H4 (cell line): ENCODE data around the gene LONRF2. TPM values are rescaled to one million over a fixed set of nuclear protein-coding genes. Genes with fewer than 3 reads are reported as not detected.

Experiments used
- DNase-seq: peaks from one replicate; pipeline ENCODE4 v3.0.0-alpha.2; 2015; ENCODE audit warnings: low spot score
- total RNA-seq: library from RNA; depleted of rRNA; stranded (reverse); fragments of >200 nt; shearing (Covaris generic); gene quantifications from 2 replicates; pipeline ENCODE4 v1.2.3, GENCODE V29; 2014

The LONRF2 gene
- total RNA-seq, 1 experiment from 2014 or later = 1.2 TPM

DNA sequence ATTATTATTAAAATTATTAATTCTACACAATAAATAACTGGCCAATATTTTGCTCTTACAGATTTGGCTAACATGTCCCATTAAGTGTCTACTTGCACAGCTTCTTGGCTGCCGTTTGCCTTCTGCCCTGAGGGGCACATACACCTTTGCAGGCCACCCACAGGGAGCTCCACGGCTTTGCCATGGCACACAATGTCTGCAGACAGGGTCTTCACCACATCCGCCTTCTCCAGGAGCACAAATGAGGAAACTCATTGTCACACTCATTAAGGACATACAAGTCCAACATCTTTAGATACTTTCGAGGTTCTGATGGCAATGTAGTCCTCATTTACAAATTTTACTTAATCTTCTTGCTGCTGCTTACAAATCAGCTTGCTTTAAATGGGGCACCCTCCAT lies 45.6 kb downstream of the LONRF2 start:
- DNase-seq = no peak

DNA sequence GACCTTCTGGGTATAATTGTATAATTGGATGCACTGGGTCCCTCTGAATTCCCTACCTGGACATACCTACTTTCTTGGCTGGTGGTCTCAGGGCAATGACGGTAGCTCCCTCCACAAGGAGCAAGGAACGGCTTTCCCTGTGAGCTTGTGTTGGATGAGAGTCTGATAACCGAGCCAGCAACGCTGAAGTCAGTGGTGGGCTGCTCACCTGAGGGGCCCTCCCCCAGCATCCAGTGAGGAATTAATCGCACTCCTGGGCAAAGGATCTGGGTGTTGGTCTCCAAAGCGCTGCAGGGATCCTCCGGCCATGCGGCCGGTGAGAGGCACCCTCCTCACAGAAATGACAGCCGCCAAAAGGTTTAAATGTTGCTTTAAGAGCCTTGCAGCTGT lies 47.1 kb downstream of the LONRF2 start:
- no peak for DNase-seq

DNA sequence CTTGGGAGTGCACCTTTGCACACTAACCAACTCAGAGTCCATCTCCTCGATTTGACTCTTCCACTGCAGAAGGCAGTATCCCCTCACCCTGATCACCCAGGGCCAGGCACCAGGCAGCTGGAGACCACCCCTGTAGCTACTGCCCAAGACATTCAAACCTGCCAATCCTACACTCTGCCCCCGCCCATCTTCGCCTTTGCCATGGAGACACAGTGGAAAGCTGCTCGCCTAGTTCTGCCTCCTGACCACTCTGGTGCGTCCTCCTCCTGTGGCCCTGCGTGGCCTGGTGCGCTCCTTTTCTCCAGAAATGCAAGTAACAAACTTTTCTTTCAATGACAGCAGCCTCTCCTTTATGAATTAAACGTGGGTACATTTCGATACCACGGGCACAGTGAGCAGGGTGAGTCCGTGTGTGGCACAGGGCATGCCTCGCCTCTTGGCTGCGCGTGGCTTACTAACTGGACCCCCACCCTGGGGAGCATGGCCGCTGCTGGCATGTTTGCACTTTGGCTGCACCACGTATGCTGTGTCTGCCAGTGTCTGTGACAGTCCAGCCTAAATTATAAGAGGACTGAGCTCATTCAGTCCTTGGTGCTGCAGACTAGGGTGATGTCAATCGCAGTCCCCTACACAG lies 47.6 kb downstream of the LONRF2 start:
- no peak for DNase-seq

DNA sequence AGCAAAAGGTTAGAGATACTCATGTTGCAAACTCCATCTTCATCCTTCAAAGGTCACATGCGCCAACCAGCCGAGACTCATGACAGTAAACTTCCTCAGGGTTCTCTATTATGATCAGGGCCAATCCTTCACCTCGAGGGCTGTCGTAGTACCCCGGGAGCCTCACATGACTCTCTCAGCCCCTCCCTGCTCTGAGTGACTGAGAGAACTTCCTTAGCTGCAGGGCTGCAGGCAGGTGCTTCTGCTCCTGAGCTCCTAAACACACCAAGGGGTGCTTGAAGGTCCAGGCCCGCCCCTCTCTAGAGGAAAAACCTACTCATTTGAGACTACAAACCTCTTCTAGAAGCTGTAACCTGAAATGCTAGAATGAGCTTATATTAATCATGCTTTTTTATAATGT lies 48.2 kb downstream of the LONRF2 start:
- DNase-seq = no peak

DNA sequence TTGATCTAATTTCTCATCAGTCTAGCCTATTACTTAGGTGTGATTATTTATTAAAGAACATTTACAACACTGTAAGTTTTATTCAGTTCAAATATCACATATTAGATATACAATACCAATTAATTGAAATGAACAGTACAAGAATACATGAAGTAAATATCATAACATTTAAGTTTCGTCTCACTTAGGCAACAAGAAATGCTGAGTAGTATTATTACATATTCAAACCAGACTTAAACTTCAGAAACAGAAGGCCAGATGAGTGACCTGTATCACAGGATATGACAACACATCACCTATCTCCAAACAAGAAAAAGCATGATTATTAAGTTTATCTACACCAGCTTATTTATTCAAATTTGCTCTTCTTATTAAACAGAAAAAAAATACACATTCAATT lies 48.9 kb downstream of the LONRF2 start:
- DNase-seq = no peak

DNA sequence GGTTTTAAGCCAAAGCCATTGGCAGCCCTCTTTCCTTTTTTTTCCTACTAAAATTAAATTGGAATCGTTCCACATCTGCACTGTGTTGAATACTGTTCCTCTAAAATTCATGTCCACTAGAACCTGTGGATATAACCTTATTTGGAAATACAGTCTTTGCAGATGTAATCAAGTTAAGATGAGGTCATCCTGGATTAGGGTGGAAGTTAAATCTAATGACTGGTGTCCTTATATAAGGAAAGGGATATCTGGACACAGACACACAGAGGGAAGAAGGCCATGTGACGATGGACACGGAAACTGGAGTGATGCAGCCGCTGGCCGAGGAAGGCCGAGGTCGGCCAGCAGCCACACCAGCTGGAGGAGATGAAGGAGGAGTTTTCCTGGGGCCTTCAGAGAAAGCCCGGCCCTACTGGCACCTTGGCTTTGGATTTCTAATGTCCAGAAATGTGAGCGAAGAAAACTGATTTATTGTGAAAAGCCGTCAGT lies 49.4 kb downstream of the LONRF2 start:
- peak; percentile 35 for DNase-seq

DNA sequence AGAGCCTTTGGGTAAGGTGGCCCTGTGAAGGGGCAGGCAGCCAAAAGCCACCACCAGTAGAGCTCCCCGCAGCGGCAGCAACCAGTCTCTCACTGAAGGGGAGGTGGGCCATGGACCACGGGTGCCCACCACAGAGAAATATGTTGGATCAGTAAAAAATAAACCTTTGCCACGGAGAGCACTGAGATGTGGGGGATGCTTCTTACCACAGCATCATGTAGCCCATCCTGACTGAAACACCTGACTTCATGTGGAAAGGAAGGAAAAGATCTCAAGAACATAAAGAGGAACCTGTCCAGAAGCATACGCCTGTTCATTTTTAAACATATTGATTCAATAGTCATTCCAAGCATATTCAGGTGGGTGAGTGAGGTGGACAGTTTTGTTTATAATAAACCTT lies 51.1 kb downstream of the LONRF2 start:
- DNase-seq = no peak

DNA sequence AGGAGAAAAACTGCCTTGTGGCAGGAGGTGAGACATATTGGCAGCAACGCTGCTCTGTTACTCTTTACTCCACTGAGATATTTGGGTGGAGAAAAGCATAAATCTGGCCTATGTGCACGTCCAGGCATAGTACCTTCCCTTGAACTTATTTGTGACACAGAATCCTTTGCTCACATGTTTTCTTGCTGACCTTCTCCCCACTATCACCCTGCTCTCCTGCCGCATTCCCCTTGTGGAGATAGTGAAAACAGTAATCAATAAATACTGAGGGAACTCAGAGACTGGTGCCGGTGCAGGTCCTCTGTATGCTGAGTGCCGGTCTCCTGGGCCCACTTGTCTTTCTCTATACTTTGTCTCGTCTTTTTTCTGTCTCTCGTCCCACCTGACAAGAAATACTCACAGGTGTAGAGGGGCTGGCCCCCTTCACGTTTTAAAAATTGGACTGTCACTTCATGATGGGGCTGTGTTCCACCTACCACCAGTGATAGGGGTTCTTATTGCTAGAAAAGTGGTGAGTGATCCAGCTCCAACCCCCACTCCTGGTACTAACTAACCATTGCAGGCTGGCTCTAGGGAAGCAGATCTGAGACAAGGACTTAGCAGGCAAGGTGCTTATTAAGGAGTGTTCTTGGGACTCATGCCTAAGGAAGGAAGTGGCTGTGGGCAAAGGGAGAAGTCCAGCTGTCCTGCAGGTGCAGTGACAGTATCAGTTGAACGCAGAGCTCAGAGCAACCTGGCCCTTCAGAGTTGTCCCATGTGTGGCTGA lies 51.7 kb downstream of the LONRF2 start:
- DNase-seq = no peak

DNA sequence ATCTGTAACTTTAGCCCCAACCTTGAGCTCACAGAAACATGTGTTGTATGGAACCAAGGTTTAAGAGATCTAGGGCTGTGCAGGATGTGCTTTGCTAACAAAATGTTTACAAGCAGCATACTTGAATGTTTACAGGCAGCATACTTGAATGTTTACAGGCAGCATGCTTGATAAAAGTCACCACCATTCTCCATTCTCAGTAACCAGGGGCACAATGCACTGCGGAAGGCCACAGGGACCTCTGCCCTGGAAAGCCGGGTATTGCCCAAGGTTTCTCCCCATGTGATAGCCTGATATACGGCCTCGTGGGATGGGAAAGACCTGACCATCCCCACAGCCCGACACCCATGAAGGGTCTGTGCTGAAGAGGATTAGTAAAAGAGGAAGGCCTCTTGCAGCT lies 52.4 kb downstream of the LONRF2 start:
- no peak for DNase-seq

DNA sequence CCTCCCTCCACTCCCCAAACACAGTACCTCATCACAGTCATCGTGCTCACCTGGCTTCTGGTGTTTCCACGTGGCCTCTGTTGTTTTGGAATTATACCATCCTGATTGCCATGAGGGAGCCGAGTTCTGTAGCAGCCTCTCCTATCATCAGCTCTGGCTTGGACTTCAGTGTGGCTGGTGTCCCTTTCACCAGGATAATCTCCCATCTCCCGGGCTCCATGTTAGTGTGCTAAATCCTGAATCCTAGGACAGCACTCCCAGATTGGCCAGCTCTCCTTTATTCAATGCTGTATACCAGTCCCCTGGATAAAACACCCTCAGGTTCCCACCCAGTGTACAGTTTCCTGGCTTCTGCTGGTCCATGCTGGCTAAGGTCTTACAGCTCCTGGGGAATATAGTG lies 53.3 kb downstream of the LONRF2 start:
- DNase-seq = no peak

DNA sequence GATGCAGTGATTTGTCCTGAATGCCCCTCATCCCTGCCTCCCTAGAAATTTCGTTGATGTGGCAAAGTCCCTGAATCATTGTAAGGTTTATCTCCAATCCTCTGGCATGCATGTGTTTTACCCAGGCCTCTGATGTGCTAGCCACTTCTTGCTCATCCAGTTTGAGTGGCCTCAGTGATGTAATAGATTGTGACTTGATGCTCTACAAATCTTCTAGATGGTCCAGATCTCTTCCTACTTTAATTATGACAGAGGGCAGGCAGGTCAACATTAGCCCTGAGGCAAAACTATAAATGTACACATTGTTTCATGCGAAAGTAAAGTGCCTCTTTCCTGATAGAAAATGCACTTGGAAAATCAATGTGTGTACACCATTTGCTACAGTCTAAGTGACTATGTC lies 54.5 kb downstream of the LONRF2 start:
- no peak for DNase-seq

DNA sequence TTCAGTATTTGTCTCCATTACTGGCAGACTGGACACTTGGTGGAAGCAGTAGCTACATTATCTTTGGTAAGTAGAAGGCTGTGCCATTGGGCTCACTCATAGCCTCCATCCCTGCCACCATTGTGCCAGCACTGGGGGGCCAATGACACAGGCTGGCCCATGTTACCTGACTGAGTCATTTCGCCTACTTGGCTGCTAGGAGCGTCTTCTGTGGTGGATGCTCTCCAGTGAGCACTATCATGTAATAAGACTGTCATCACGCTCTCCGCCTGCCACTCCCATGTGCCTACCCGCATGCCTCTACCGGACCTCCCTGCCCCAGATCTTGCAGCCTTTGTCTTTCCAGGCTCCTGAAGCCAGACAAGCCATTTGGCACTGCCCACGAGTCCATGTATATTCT lies 56.2 kb downstream of the LONRF2 start:
- DNase-seq = no peak

DNA sequence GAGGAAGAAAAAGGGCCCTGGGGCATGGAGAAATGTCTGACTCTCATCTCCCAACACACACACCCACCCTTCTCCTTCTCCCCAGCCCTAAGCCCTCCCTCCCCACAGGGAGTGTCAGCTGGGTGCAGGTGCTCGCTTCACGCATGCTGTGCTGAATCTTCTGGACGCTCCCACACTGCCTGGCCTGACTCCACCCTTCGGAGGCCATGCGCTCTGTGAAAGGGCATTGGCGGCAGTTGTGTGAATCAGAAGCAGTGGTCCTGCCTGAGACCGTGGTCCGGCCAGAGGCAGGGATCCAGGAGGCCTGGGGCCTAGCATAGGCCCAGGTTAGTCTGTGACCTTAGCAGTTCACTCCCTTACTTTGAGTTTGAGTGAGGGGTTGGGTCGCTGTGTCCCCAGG lies 57.1 kb downstream of the LONRF2 start:
- no peak for DNase-seq

DNA sequence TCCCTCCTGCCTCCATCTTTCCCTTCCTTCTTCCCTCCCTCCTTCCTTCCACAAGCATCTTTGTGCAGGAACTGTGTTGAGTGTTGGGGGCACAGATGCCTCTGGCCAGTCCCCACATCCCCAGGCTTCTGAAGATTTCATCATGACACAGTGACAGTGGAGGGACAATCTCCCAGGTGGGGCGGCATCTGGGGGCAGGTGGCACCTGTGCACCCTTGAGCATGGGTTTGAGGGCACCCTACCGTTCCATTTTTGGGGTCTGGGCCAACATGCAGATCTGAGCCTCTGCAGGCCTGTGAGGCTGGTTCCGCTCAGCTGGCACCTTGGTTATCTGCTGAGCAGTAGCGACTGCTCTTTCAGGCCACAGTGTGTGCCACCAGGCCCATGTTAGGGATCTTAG lies 57.6 kb downstream of the LONRF2 start:
- DNase-seq = no peak

DNA sequence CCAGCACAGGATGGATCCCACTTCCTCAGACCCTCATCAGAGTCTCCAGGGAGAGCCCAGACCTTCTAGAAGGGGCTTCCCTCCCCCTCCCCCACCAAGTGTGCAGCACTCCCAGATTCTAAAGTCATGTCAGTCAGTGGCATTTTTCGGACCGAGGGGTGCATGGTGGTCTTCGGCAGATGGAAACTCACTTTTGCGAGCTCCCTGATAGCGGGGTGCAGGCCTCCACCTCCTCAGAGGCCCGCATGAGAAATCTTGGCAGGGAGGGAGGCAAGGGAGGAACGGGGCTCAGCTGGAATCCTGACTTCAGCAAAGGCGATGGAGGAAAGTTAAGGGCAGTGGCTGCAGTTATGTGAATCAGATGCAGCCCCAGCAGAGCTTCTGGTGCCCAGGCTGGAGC lies 58.2 kb downstream of the LONRF2 start:
- DNase-seq = no peak

DNA sequence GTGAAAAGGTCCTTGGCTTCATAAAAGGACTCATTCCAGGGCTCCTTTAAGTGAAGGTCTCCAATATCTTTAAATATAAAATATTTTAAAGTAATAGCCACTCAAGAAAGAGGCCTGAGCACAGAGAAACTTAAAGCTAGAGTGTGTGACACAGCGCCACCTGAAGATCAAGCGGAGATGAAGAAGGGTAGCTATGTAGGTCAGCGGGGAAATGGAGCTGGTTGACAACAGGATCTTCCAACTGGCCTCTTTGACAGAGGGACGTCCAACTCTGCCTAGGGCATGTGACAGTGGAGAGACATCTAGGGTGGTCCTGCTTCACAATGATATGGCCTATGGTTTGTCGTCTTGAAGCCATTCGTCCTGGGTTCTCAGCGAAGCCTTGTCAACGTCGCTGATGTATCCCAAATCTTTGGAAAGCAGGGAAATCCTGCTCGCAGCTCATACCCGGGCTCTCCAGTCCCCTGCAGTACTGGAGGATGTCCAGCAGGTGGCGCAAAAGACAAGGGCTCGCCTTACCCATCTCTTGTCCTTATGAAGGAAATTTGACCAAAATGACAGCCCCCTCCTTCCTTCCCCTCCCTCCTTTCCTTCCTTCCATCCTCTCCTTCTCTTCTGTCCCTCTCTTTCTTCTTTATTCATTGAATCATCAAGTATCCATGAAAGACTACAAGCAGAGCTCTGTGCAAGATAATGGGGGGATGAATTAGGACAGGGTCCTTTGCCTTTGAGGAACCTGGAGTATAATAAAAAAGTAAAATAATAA lies 59.6 kb downstream of the LONRF2 start:
- DNase-seq = peak; percentile 44

DNA sequence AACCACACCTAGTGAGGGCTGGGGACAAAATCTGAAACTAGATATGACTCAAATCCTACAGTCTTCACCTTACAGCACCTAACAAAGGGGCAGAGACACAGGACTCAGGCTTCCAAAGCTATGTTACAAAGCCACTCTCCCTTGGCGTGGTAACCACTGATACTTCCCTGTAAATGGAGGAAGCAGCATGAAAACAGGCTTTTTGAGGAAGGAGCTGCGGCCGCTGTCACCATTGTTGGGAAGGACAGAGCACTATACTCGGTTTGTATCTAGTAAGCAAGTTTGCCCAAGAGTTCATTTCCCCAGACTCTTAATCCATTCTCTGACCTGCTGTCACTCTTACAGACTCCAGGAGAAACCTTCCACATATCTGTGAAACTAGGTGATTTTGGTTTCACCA lies 60.3 kb downstream of the LONRF2 start:
- no peak for DNase-seq

DNA sequence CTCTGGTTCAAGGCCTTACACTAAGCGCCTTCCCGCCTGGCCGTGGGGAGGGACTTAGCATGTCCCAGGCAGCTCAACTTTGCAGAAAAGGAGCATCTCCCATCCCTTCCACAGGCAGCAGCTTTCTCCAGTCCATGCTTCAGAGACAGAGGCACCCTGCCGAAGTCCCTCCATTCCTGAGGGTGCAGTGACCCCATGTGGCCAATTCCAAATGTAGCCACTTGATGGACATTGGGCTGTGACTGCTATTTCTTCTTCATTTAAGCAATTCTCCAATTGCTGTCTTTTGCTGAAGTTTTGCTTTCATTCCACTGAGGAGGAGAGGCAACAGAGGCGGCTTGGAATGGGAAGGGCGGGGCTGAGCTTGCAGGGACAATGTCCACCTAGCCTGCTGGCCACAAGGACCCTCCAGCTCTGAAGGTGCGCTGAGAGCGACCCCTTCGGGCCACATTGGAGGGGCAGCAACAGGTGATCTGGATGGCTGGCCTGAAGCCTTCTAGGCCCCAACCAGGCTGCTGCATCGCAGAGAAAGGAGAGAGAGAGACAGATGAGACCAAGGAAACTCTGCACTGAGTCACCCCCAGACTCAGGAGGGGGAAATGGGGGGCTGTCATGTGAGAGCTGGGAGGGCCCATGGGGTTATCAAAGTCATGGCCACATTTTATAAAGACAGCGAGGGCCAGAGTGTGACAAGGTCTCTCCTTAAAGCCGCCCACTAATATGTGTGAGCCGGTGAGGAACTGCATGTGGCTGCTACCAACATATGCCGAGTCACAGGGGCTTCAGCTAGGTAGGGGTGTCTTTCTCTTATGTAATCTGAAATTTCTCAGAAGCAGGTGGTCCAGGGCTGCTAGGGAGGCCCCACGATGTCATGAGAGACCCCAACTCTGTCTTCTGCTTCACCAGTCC lies 61.3 kb downstream of the LONRF2 start:
- DNase-seq = peak; percentile 72

DNA sequence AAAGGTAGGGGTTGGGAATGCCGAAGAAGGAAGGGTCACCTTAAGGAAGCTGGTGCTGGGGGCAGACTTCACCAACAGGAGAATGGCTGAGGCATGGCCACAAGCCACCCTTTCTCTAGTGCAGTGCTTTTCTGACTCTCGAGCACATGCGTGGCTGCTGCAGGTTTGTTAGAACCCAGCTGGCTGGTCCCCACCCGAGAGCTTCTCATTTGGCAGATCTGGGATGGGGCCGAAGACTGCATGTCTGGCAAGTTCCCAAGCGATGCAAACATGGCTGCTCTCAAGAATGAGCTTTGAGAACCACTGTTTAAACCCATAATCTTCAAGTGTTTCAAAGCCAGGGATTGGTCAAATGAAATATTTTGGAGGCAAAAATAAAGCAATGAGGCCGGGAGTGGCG lies 63.2 kb downstream of the LONRF2 start:
- no peak for DNase-seq

DNA sequence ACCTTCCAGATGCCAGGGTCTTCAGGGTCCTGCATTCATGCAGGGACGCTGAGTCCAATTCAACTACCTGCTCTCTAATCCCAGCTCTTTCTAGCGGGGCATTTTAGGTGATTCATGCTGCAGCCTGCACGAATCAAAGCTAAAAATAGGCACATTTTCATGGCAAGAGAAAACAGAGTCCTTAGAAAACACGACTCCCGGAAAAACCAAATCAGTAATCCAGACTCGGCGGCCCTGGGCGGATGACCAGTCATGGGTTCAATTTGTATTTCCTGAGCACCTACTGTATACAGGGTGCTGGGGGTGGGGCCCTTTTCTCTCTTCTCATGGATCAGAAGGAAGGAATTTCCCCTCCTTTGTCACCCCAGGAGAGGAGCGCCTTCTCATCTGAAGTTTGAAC lies 64.4 kb downstream of the LONRF2 start:
- no peak for DNase-seq

DNA sequence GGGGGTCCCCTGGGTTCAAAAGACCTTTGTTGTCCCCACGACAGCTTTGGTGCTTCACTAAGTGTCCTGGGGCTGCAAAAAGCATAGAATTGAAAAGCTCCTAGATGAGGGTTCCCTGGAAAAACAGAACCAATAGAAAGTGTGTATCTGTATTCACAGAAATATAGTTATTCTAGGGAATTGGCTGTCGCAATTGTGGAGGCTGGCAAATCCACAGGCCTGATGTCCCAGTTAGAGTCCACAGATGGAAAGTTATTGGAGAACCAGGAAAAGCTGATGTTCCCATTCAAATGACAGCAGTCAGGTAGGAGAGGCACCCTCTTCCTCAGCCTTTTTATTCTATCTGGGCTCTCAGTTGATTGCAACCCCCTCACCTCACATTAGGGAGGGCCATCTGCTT lies 65.5 kb downstream of the LONRF2 start:
- DNase-seq = no peak

DNA sequence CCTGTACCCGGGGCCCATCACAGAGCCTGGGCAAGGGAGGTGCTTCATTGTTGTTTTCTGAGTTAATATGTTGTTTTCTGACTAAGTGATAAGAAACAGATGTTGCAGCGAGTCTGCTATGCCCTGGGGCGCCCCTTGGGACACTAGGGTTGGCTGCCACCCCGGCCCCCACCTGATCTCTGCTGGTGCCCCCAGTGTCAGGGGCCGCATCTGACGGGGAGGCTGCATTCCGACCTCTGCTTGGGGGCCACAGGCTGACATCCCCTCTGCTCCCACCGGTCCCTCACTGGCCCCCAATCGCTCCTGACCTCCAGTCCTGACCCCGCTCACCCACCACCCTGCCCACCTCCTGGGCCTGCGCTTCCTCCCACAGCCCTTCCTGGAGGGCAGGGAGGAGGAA lies 65.9 kb downstream of the LONRF2 start:
- no peak for DNase-seq
